C4-2B (cell line): ENCODE results near the gene LHFPL6.

Experiments used
- H3K27ac ChIP-seq: fragments of 450-650 bp; 2 replicates; pipeline ENCODE4 v1.5.1; 2017
- ZFX ChIP-seq: fragments of 450-650 bp; IDR thresholded peaks from 2 replicates; pipeline ENCODE4 v1.6.1; 2017
- TF ChIP-seq, protein P1 (sequence below): fragments of 450-650 bp; conservative IDR thresholded peaks from 2 replicates; pipeline ENCODE4 v1.5.1; 2017; ENCODE audit warnings: mild to moderate bottlenecking

LHFPL6 gene

DNA sequence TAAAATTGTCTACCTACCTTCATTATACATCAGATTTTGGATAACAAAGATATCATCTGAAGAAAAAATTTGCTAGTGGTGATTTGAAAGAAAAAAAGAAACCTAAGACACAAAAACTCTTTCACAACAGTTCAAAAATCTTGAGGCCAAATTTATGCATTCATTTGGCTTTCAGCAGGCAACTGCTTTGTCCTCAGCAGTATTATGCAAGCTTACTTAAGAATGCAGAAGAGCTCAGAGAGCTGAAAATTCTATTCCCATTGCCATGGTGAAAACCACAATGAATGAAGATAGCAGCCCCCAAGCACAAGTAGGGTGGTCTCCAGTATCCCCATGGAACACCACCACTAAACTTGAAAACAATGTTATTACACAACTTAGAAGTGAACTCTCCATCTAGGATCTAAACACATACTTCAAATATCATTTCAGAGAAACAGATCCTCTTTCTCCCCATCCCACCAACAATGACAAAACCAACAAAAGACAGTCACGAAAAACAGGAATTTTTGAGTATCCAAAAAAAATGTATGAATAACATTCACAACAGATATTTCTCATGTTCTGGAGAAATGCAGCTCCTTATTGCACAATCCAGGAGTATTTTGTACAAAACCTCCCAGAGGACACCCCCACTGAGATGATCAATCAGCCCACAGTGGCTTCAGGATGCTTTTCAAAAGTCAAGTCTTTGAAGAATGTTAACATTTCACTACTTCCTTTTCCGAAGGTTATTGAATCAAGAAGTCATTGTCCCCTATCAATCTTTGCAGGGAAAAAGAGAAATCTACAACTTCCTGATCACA, 192.7 kb downstream of the LHFPL6 start:
- H3K27ac ChIP-seq: no peak overlapping the region
- TF ChIP-seq, protein P1, sequence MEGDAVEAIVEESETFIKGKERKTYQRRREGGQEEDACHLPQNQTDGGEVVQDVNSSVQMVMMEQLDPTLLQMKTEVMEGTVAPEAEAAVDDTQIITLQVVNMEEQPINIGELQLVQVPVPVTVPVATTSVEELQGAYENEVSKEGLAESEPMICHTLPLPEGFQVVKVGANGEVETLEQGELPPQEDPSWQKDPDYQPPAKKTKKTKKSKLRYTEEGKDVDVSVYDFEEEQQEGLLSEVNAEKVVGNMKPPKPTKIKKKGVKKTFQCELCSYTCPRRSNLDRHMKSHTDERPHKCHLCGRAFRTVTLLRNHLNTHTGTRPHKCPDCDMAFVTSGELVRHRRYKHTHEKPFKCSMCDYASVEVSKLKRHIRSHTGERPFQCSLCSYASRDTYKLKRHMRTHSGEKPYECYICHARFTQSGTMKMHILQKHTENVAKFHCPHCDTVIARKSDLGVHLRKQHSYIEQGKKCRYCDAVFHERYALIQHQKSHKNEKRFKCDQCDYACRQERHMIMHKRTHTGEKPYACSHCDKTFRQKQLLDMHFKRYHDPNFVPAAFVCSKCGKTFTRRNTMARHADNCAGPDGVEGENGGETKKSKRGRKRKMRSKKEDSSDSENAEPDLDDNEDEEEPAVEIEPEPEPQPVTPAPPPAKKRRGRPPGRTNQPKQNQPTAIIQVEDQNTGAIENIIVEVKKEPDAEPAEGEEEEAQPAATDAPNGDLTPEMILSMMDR: no peak
- TF ChIP-seq ZFX: no peak

GRCh38 chr13:39408512-39408911, 194.5 kb downstream of the LHFPL6 start:
- no peak for TF ChIP-seq ZFX
- TF ChIP-seq, protein P1: no peak
- no peak overlapping the region for H3K27ac ChIP-seq

DNA sequence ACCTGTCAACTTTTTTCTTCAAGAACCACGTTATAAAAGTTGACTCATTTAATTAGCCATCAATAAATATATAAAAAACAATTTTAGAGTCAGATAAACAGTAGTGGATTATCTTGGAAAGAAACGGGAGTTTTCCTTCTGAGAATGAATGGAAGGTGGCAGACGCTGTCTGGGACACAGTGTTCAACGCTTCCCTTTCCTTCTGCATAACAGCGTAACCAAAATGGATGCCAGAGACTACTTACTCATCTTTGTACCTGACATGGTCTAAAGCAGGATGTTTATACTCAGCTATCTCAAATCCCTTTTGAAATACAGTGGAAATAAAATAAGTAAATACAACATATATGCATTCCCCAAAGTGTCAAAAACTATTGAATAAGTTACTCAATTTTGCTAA, 195.2 kb downstream of the LHFPL6 start:
- no peak overlapping the region for H3K27ac ChIP-seq
- no peak for TF ChIP-seq ZFX
- TF ChIP-seq, protein P1: no peak

GRCh38 chr13:39407138-39407537, 195.9 kb downstream of the LHFPL6 start:
- TF ChIP-seq, protein P1: no peak
- TF ChIP-seq ZFX: no peak
- H3K27ac ChIP-seq: no peak overlapping the region

GRCh38 chr13:39406688-39407087, 196.3 kb downstream of the LHFPL6 start:
- TF ChIP-seq, protein P1: no peak
- no peak for TF ChIP-seq ZFX

DNA sequence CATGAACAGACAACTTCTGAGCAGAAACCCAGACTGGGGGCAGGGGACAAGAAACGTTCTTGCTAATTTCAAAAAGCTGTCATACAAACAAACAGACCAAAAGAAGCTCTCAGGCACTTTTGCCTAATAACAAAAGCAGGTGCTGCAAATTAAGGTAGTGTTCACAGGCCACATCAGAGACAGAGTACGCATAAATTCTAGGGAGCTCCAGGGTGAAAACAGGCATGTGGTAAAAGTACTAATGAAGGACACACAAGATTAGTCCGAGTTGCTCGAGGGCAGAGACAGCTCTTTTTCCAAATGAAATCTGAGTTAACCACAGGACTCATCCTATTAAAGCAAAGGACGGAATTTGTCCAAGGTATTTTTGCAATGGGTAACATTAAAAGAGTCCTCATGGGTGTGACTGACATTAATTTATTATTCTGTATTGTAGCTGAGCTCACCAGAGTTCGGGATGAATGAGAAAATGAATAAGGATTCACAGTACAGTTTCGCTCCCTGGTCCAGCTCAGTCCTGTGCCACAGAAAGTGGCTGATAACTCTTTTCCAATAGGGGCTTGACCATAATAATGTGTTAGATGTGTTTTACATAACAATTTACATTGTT, 197.3 kb downstream of the LHFPL6 start:
- H3K27ac ChIP-seq: no peak overlapping the region
- no peak for TF ChIP-seq ZFX
- TF ChIP-seq, protein P1: no peak

More at GRCh38 chr13:39406688-39407087, 196.3 kb downstream of the LHFPL6 start:
- no peak overlapping the region for H3K27ac ChIP-seq

DNA sequence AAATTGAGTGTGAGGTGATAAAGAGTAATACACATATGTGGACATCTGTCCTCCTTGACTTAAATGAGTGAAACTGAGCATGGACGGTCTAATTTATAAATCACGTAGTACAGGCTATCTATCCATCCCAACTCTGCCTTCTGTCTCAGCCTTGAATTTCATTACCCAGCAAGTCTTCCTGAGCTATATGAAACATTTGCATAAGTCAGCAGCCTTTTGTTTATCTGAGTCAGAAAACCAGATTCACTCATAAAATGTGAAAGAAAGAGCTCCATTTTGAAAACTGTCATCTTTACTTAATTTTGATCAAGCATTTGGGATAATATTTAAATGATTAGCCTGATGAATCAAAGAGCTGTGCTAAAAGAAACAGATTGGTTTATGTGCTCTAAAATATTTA, 197.9 kb downstream of the LHFPL6 start:
- TF ChIP-seq, protein P1: no peak
- TF ChIP-seq ZFX: no peak
- H3K27ac ChIP-seq: no peak overlapping the region
